OCI-LY7 (cell line): Measurements from ENCODE around the gene MED15.

Experiments used
- CTCF ChIP-seq: fragments of 200-600 bp; sonication (generic); conservative IDR thresholded peaks from 2 replicates; pipeline ENCODE4 v1.5.1; 2014; ENCODE audit warnings: mild to moderate bottlenecking, antibody characterized with exemption, low read length, moderate library complexity, mixed read lengths
- EZH2phosphoT487 ChIP-seq: fragments of 200-600 bp; sonication (generic); IDR thresholded peaks from 2 replicates; pipeline ENCODE4 v1.6.1; 2018; ENCODE audit warnings: low read depth, borderline replicate concordance, mild to moderate bottlenecking, mixed run types, antibody characterized with exemption, low read length, moderate library complexity, mixed read lengths

DNA sequence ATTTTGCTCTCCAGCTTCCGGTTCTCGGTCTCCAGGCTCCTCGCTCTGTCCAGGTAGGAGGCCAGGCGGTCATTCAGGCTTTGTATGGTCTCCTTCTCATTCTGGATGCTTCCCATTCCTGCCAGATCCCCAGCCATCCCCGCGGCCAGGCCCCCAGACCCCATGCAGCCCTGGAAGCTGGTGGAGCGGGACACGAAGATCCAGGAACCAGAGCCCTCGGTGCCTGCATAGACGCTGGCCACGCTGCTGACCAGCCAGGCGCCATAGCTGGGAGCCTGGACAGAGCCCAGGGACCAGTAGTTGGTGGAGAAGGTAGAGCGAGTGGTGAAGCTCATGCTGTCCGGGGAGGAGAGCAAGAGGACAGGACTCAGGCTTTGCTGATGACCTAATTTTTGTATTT, 23.6 kb upstream of the MED15 start:
- TF ChIP-seq CTCF (no peak), EZH2phosphoT487 (no peak)
